Keratinocyte (primary cell): ENCODE results near the gene CGRRF1. TPM values are rescaled to one million over a fixed set of nuclear protein-coding genes. Genes with fewer than 3 reads are reported as not detected.

ENCODE experiments used
- DNase-seq: peaks from one replicate; pipeline ENCODE4 v3.0.0-alpha.2; 2011; ENCODE audit warnings: low read depth, missing footprints, low spot score
- FAIRE-seq: peaks from 2 replicates; lab custom pipeline; 2011; peaks lifted over from hg19 to GRCh38; lab: Jason Lieb, UNC
- H2AFZ ChIP-seq: 2 replicates; pipeline ENCODE4 v1.6.0; 2012; ENCODE audit warnings: low read length, control low read depth, inconsistent platforms; ENCODE audit not compliant: control insufficient read depth
- H3K27ac ChIP-seq: 2 replicates; pipeline ENCODE4 v1.5.1; 2011; ENCODE audit warnings: low read length; ENCODE audit not compliant: control insufficient read depth, insufficient read depth
- H3K27me3 ChIP-seq: 3 replicates; pipeline ENCODE4 v1.6.0; 2011; ENCODE audit warnings: low read length; ENCODE audit not compliant: control insufficient read depth, insufficient read depth; ENCODE audit errors: extremely low read depth
- H3K36me3 ChIP-seq, 2 experiments: 2 replicates in 1 of 2; 3 replicates in 1 of 2; pipeline ENCODE4 v1.5.1; 2011; ENCODE audit warnings: low read length in 2 of 2, mild to moderate bottlenecking in 1 of 2; ENCODE audit not compliant: control insufficient read depth in 2 of 2, insufficient read depth in 2 of 2; ENCODE audit errors: extremely low read depth in 1 of 2
- H3K4me1 ChIP-seq: 3 replicates; pipeline ENCODE4 v1.5.1; 2011; ENCODE audit warnings: low read length; ENCODE audit not compliant: control insufficient read depth, insufficient read depth; ENCODE audit errors: extremely low read depth
- H3K4me2 ChIP-seq: 3 replicates; pipeline ENCODE4 v1.6.0; 2011; ENCODE audit warnings: low read depth, low read length; ENCODE audit not compliant: control insufficient read depth, insufficient read depth; ENCODE audit errors: extremely low read depth
- H3K4me3 ChIP-seq, 3 experiments: fragments of 200-600 bp in 1 of 3; sonication (generic) in 1 of 3; 2 replicates in 2 of 3; 3 replicates in 1 of 3; pipeline ENCODE4 v1.5.1; 2011 to 2016; ENCODE audit warnings: low read length in 3 of 3, mild to moderate bottlenecking in 3 of 3, control low read depth in 2 of 3, inconsistent platforms in 1 of 3, low read depth in 1 of 3, mixed read lengths in 1 of 3, mixed run types in 1 of 3, moderate library complexity in 1 of 3; ENCODE audit not compliant: control insufficient read depth in 2 of 3, insufficient read depth in 2 of 3; ENCODE audit errors: extremely low read depth in 1 of 3
- H3K79me2 ChIP-seq: 2 replicates; pipeline ENCODE4 v1.6.0; 2012; ENCODE audit warnings: low read length; ENCODE audit not compliant: control insufficient read depth, insufficient read depth
- H3K9ac ChIP-seq: 3 replicates; pipeline ENCODE4 v1.6.0; 2011; ENCODE audit warnings: low read length; ENCODE audit not compliant: control insufficient read depth, insufficient read depth; ENCODE audit errors: extremely low read depth
- H3K9me1 ChIP-seq: 3 replicates; pipeline ENCODE4 v1.6.0; 2011; ENCODE audit warnings: low read length; ENCODE audit not compliant: control insufficient read depth, insufficient read depth; ENCODE audit errors: extremely low read depth
- H3K9me3 ChIP-seq: 2 replicates; pipeline ENCODE4 v1.5.1; 2012; ENCODE audit warnings: low read depth, low read length; ENCODE audit not compliant: control insufficient read depth
- H4K20me1 ChIP-seq: 3 replicates; pipeline ENCODE4 v1.6.0; 2011; ENCODE audit warnings: low read length; ENCODE audit not compliant: control insufficient read depth, insufficient read depth; ENCODE audit errors: extremely low read depth
- EZH2 ChIP-seq: IDR thresholded peaks from one replicate; pipeline ENCODE4 v1.6.1; 2012; ENCODE audit warnings: inconsistent platforms, mild to moderate bottlenecking, low read length, moderate library complexity
- dilution Hi-C: fragments of 300-500 bp; cut with MboI; formaldehyde crosslinking; loops from one replicate; pipeline ENCODE4 v1.7.0; 2020; ENCODE audit warnings: low sequenced_read_pairs; ENCODE audit not compliant: extremely low pct_ligation_motif_present
- polyA plus RNA-seq, 5 experiments: library from polyadenylated mRNA; depleted of rRNA in 3 of 5; stranded (reverse) in 3 of 5; stranded (forward) in 1 of 5; unstranded in 1 of 5; fragments of >200 nt; gene quantifications; 1 replicate in 1 of 5; 2 replicates in 3 of 5; 3 replicates in 1 of 5; pipeline versions ENCODE4 v1.2.1 to v1.2.3, GENCODE V29; 2011 to 2012; ENCODE audit warnings: missing spikeins in 2 of 5, low read depth in 1 of 5, low replicate concordance in 1 of 5
- TF ChIP-seq, protein P1 (sequence below), 3 experiments: IDR thresholded peaks in 1 of 3; conservative IDR thresholded peaks in 1 of 3; optimal IDR thresholded peaks in 1 of 3; 2 replicates in 2 of 3; 3 replicates in 1 of 3; pipeline versions ENCODE3 to v1.5.1; 2011; ENCODE audit warnings: low read length in 3 of 3, mild to moderate bottlenecking in 3 of 3, moderate library complexity in 2 of 3, control low read depth in 1 of 3, inconsistent platforms in 1 of 3; ENCODE audit not compliant: insufficient read depth in 2 of 3; ENCODE audit errors: extremely low read depth in 1 of 3

The CGRRF1 gene
- polyA plus RNA-seq, 1 donor (not counting 4 experiments of a cell fraction or from before 2014, with no cell fraction given), result 19.5 TPM

GRCh38 chr14:54584097-54584496 is 74.4 kb downstream of the CGRRF1 start:
- Histone ChIP-seq H3K9me1 (no peaks in the 10 kb centered on the region), H3K9me3 (no peaks in the 10 kb centered on the region), H3K27ac (no peak overlapping the region), H3K4me1 (peaks cover 6% of the 10 kb centered on the region), H2AFZ (no peak overlapping the region), H4K20me1 (no peaks in the 10 kb centered on the region), H3K4me2 (no peak overlapping the region), H3K79me2 (peaks cover 69% of the 10 kb centered on the region), H3K36me3 (peaks cover 6 to 8% of the 10 kb centered on the region in 2 experiments), H3K27me3 (no peaks in the 10 kb centered on the region), H3K4me3 (no peak overlapping the region), H3K9ac (no peak overlapping the region)
- DNase-seq (no peak), FAIRE-seq (no peak)
- no peak for TF ChIP-seq EZH2
- TF ChIP-seq, protein P1, sequence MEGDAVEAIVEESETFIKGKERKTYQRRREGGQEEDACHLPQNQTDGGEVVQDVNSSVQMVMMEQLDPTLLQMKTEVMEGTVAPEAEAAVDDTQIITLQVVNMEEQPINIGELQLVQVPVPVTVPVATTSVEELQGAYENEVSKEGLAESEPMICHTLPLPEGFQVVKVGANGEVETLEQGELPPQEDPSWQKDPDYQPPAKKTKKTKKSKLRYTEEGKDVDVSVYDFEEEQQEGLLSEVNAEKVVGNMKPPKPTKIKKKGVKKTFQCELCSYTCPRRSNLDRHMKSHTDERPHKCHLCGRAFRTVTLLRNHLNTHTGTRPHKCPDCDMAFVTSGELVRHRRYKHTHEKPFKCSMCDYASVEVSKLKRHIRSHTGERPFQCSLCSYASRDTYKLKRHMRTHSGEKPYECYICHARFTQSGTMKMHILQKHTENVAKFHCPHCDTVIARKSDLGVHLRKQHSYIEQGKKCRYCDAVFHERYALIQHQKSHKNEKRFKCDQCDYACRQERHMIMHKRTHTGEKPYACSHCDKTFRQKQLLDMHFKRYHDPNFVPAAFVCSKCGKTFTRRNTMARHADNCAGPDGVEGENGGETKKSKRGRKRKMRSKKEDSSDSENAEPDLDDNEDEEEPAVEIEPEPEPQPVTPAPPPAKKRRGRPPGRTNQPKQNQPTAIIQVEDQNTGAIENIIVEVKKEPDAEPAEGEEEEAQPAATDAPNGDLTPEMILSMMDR (optimal IDR thresholded peaks at IDR 0.05 in 1 of 3, IDR thresholded peaks at IDR 0.05 in 1 of 3, conservative IDR thresholded peaks at IDR 0.05 in 1 of 3; ENCODE audit: extremely low read depth in 1 of 3, insufficient read depth in 2 of 3, low read length in 3 of 3), result no peak
- dilution Hi-C loops, result no loop called here

DNA sequence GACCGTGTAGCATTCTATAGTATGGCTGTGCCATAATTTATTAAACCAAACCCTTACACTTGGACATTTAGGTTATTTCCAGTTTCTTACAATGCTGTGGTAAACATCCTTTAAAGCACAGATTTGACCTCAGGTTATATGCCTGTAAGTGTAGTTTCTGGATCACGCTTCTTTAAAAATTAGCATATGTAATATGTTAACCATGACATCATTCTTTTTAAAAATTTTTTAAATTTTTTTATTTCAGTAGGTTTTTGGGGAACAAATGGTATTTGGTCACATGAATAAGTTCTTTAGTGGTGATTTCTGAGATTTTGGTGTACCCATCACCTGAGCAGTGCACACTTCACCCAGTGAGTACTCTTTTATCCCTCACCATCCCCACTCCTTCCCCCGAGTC is 75.5 kb downstream of the CGRRF1 start:
- Histone ChIP-seq H3K9ac (no peak overlapping the region), H3K4me1 (peaks cover 17% of the 10 kb centered on the region), H2AFZ (no peak overlapping the region), H4K20me1 (no peaks in the 10 kb centered on the region), H3K27me3 (no peaks in the 10 kb centered on the region), H3K9me1 (no peaks in the 10 kb centered on the region), H3K4me3 (no peak overlapping the region), H3K79me2 (peaks cover 71% of the 10 kb centered on the region), H3K36me3 (peaks cover 3 to 5% of the 10 kb centered on the region in 2 experiments), H3K9me3 (no peaks in the 10 kb centered on the region), H3K27ac (no peak overlapping the region), H3K4me2 (no peak overlapping the region)
- FAIRE-seq (no peak), DNase-seq (no peak)
- dilution Hi-C loops, result no loop called here
- TF ChIP-seq EZH2, result no peak
- TF ChIP-seq, protein P1 (optimal IDR thresholded peaks at IDR 0.05 in 1 of 3, IDR thresholded peaks at IDR 0.05 in 1 of 3, conservative IDR thresholded peaks at IDR 0.05 in 1 of 3; ENCODE audit: extremely low read depth in 1 of 3, insufficient read depth in 2 of 3, low read length in 3 of 3), result no peak

Other genes with a start within 250 kb of the CGRRF1 start
- 6.8 to 51.6 TPM (median 26.8 TPM) in 3 replicates for gene CDKN3, start 112.9 kb upstream of the CGRRF1 start, polyA plus RNA-seq
- 220 to 322 TPM (median 314 TPM) in 3 replicates for gene CNIH1, start 68.5 kb upstream of the CGRRF1 start, polyA plus RNA-seq
- gene GMFB, start 20.9 kb upstream of the CGRRF1 start, polyA plus RNA-seq, result 21.6 to 50.5 TPM (median 27.3 TPM) in 3 replicates
- gene SAMD4A, start 57.2 kb downstream of the CGRRF1 start, polyA plus RNA-seq, result 10.5 to 16.2 TPM (median 11.3 TPM) in 3 replicates